Karpas-422 (cell line): ENCODE results near the gene PADI2. TPM values are rescaled to one million over a fixed set of nuclear protein-coding genes. Genes with fewer than 3 reads are reported as not detected.

Experiments used
- total RNA-seq: library from RNA; depleted of rRNA; stranded (reverse); fragments of >200 nt; shearing (Covaris generic); gene quantifications from 2 replicates; pipeline ENCODE4 v1.2.3, GENCODE V29; 2014; ENCODE audit warnings: low replicate concordance; rRNA removed

PADI2 gene
- total RNA-seq, 1 experiment from 2014 or later, result not detected

Other genes starting within 250 kb of the PADI2 start
- gene RNU1-2, start 223.5 kb downstream of the PADI2 start, total RNA-seq, result under 0.01 TPM in 2 replicates
- gene CROCC, start 197.5 kb downstream of the PADI2 start, total RNA-seq, result 12.1 and 29.1 TPM in 2 replicates
- gene MFAP2, start 138.8 kb downstream of the PADI2 start, total RNA-seq, result not detected in 2 replicates
- 13.6 and 24.1 TPM in 2 replicates for gene ATP13A2, start 107.5 kb downstream of the PADI2 start, total RNA-seq
- gene SDHB, start 65.4 kb downstream of the PADI2 start, total RNA-seq, result 157 and 172 TPM in 2 replicates
- gene PADI1, start 85.7 kb upstream of the PADI2 start, total RNA-seq, result not detected in 2 replicates
- gene PADI3, start 129.6 kb upstream of the PADI2 start, total RNA-seq, result not detected in 2 replicates
- gene PADI4, start 188.7 kb upstream of the PADI2 start, total RNA-seq, result not detected in 2 replicates